GM23338 (cell line): ENCODE measurements around the gene NDRG2. TPM values are rescaled to one million over a fixed set of nuclear protein-coding genes. Genes with fewer than 3 reads are reported as not detected.

Experiments
- ATAC-seq: fragments of 200-7000 bp; cut with Tn5 transposase; 3 replicates; pipeline ENCODE4 v1.9.1; 2020
- DNase-seq: peaks from one replicate; pipeline ENCODE4 v3.0.0-alpha.2; 2015; ENCODE audit warnings: low spot score
- H2AFZ ChIP-seq: fragments of 200-600 bp; sonication (generic); 2 replicates; pipeline ENCODE4 v1.8.0; 2016; ENCODE audit warnings: antibody characterized with exemption, mild to moderate bottlenecking, moderate library complexity
- H3F3A ChIP-seq: fragments of 200-600 bp; sonication (generic); replicated peaks from 2 replicates; pipeline ENCODE4 v1.8.0; 2017; ENCODE audit warnings: antibody characterized with exemption, mixed run types, low read depth
- H3K27ac ChIP-seq: fragments of 200-600 bp; sonication (generic); 2 replicates; pipeline ENCODE4 v1.6.1; 2016; ENCODE audit warnings: low read depth
- H3K27me3 ChIP-seq: fragments of 200-600 bp; sonication (generic); 2 replicates; pipeline ENCODE4 v1.8.0; 2016; ENCODE audit warnings: mild to moderate bottlenecking, mixed run types, moderate library complexity; ENCODE audit not compliant: insufficient read depth
- H3K36me3 ChIP-seq: fragments of 200-600 bp; sonication (generic); 2 replicates; pipeline ENCODE4 v1.8.0; 2016; ENCODE audit warnings: mild to moderate bottlenecking; ENCODE audit not compliant: insufficient read depth
- H3K4me1 ChIP-seq: fragments of 200-600 bp; sonication (generic); 2 replicates; pipeline ENCODE4 v1.8.0; 2016; ENCODE audit warnings: mild to moderate bottlenecking, moderate library complexity; ENCODE audit not compliant: insufficient read depth
- H3K4me2 ChIP-seq: fragments of 200-600 bp; sonication (generic); 2 replicates; pipeline ENCODE4 v1.7.1; 2017; ENCODE audit warnings: mixed run types
- H3K4me3 ChIP-seq: fragments of 200-600 bp; sonication (generic); 2 replicates; pipeline ENCODE4 v1.6.1; 2016; ENCODE audit warnings: mixed run types
- H3K79me2 ChIP-seq: fragments of 200-600 bp; sonication (generic); replicated peaks from 2 replicates; pipeline ENCODE4 v1.8.0; 2017; ENCODE audit warnings: mild to moderate bottlenecking; ENCODE audit not compliant: insufficient read depth
- H3K9me2 ChIP-seq: fragments of 200-600 bp; sonication (generic); 2 replicates; pipeline ENCODE4 v1.8.0; 2017; ENCODE audit not compliant: insufficient read depth
- H4K20me1 ChIP-seq: fragments of 200-600 bp; sonication (generic); replicated peaks from 2 replicates; pipeline ENCODE4 v1.8.0; 2017; ENCODE audit warnings: mild to moderate bottlenecking; ENCODE audit not compliant: insufficient read depth
- H3K27ac Mint-ChIP-seq: 2 replicates; pipeline ENCODE4 v1.8.0; 2020; ENCODE audit warnings: inconsistent platforms, mild to moderate bottlenecking, moderate library complexity, mixed read lengths
- H3K27me3 Mint-ChIP-seq: 3 replicates; pipeline ENCODE4 v1.8.0; 2022; ENCODE audit warnings: low read depth, mild to moderate bottlenecking, moderate library complexity, mixed read lengths, inconsistent platforms; ENCODE audit not compliant: insufficient read depth, poor library complexity
- H3K36me3 Mint-ChIP-seq: 3 replicates; pipeline ENCODE4 v1.8.0; 2021; ENCODE audit warnings: low read depth, mild to moderate bottlenecking, inconsistent platforms, moderate library complexity, mixed read lengths
- H3K4me1 Mint-ChIP-seq: 3 replicates; pipeline ENCODE4 v1.8.0; 2020; ENCODE audit warnings: mild to moderate bottlenecking, inconsistent platforms, mixed read lengths
- H3K4me3 Mint-ChIP-seq: 3 replicates; pipeline ENCODE4 v1.8.0; 2021; ENCODE audit warnings: moderate library complexity, mild to moderate bottlenecking, inconsistent platforms, mixed read lengths
- H3K9me3 Mint-ChIP-seq: 3 replicates; pipeline ENCODE4 v1.8.0; 2020; ENCODE audit warnings: moderate library complexity, mild to moderate bottlenecking, inconsistent platforms, mixed read lengths
- CTCF ChIP-seq, 2 experiments: fragments of 200-600 bp in 1 of 2; sonication (generic) in 1 of 2; conservative IDR thresholded peaks; 2 replicates each; pipeline versions ENCODE4 v1.5.1 to v1.6.1; 2016 to 2017; ENCODE audit warnings: antibody characterized with exemption in 2 of 2, low read depth in 2 of 2, mild to moderate bottlenecking in 2 of 2, moderate library complexity in 1 of 2
- ETS1 ChIP-seq: IDR thresholded peaks from 2 replicates; pipeline ENCODE4 v1.6.1; 2016; ENCODE audit warnings: antibody characterized with exemption
- JUNB ChIP-seq: IDR thresholded peaks from one replicate; pipeline ENCODE4 v1.6.1; 2016; ENCODE audit warnings: antibody characterized with exemption; ENCODE audit not compliant: unreplicated experiment
- ZNF331 ChIP-seq: fragments of 250-450 bp; sonication (Bioruptor Pico); IDR thresholded peaks from 2 replicates; pipeline ENCODE4 v1.5.0; 2020; ENCODE audit warnings: low read depth, mild to moderate bottlenecking, moderate library complexity
- polyA plus RNA-seq: library from polyadenylated mRNA; unstranded; fragments of >200 nt; fragmentation: Nextera tagmentation; extraction: Ambion mirVana; gene quantifications from 2 replicates; pipeline ENCODE4 v1.2.1, GENCODE V29; 2016
- total RNA-seq: library from RNA; depleted of rRNA; stranded (reverse); fragments of >200 nt; shearing (Covaris generic); gene quantifications from 2 replicates; pipeline ENCODE4 v1.2.3, GENCODE V29; 2014
- TF ChIP-seq, protein P1 (sequence below): fragments of 250-450 bp; sonication (Bioruptor Pico); IDR thresholded peaks from 2 replicates; pipeline ENCODE4 v1.5.0; 2020; ENCODE audit warnings: mild to moderate bottlenecking, moderate library complexity
- TF ChIP-seq, protein P2 (sequence below): IDR thresholded peaks from one replicate; pipeline ENCODE4 v1.6.1; 2018; ENCODE audit warnings: antibody characterized with exemption; ENCODE audit not compliant: unreplicated experiment

Gene NDRG2
- total and polyA plus RNA-seq, 2 experiments from 2014 or later, result 8.8 to 20.6 TPM

GRCh38 chr14:21059842-21060613 is 35.2 kb upstream of the NDRG2 start (continued):
- TF ChIP-seq ETS1, result no peak
- TF ChIP-seq, protein P1, sequence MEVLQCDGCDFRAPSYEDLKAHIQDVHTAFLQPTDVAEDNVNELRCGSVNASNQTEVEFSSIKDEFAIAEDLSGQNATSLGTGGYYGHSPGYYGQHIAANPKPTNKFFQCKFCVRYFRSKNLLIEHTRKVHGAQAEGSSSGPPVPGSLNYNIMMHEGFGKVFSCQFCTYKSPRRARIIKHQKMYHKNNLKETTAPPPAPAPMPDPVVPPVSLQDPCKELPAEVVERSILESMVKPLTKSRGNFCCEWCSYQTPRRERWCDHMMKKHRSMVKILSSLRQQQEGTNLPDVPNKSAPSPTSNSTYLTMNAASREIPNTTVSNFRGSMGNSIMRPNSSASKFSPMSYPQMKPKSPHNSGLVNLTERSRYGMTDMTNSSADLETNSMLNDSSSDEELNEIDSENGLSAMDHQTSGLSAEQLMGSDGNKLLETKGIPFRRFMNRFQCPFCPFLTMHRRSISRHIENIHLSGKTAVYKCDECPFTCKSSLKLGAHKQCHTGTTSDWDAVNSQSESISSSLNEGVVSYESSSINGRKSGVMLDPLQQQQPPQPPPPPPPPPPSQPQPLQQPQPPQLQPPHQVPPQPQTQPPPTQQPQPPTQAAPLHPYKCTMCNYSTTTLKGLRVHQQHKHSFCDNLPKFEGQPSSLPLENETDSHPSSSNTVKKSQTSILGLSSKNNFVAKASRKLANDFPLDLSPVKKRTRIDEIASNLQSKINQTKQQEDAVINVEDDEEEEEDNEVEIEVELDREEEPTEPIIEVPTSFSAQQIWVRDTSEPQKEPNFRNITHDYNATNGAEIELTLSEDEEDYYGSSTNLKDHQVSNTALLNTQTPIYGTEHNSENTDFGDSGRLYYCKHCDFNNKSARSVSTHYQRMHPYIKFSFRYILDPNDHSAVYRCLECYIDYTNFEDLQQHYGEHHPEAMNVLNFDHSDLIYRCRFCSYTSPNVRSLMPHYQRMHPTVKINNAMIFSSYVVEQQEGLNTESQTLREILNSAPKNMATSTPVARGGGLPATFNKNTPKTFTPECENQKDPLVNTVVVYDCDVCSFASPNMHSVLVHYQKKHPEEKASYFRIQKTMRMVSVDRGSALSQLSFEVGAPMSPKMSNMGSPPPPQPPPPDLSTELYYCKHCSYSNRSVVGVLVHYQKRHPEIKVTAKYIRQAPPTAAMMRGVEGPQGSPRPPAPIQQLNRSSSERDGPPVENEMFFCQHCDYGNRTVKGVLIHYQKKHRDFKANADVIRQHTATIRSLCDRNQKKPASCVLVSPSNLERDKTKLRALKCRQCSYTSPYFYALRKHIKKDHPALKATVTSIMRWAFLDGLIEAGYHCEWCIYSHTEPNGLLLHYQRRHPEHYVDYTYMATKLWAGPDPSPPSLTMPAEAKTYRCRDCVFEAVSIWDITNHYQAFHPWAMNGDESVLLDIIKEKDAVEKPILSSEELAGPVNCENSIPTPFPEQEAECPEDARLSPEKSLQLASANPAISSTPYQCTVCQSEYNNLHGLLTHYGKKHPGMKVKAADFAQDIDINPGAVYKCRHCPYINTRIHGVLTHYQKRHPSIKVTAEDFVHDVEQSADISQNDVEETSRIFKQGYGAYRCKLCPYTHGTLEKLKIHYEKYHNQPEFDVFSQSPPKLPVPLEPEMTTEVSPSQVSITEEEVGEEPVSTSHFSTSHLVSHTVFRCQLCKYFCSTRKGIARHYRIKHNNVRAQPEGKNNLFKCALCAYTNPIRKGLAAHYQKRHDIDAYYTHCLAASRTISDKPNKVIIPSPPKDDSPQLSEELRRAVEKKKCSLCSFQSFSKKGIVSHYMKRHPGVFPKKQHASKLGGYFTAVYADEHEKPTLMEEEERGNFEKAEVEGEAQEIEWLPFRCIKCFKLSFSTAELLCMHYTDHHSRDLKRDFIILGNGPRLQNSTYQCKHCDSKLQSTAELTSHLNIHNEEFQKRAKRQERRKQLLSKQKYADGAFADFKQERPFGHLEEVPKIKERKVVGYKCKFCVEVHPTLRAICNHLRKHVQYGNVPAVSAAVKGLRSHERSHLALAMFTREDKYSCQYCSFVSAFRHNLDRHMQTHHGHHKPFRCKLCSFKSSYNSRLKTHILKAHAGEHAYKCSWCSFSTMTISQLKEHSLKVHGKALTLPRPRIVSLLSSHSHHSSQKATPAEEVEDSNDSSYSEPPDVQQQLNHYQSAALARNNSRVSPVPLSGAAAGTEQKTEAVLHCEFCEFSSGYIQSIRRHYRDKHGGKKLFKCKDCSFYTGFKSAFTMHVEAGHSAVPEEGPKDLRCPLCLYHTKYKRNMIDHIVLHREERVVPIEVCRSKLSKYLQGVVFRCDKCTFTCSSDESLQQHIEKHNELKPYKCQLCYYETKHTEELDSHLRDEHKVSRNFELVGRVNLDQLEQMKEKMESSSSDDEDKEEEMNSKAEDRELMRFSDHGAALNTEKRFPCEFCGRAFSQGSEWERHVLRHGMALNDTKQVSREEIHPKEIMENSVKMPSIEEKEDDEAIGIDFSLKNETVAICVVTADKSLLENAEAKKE, result no peak

- H3K27ac ChIP-seq, result no peak overlapping the region
- no peak overlapping the region for H3K4me3 ChIP-seq
- H3K36me3 Mint-ChIP-seq, result no peaks in the 10 kb centered on the region
- H2AFZ ChIP-seq, result no peak overlapping the region
- no peak overlapping the region for H3K4me2 ChIP-seq
- DNase-seq, result no peak
- no peak for TF ChIP-seq JUNB
- TF ChIP-seq, protein P2, sequence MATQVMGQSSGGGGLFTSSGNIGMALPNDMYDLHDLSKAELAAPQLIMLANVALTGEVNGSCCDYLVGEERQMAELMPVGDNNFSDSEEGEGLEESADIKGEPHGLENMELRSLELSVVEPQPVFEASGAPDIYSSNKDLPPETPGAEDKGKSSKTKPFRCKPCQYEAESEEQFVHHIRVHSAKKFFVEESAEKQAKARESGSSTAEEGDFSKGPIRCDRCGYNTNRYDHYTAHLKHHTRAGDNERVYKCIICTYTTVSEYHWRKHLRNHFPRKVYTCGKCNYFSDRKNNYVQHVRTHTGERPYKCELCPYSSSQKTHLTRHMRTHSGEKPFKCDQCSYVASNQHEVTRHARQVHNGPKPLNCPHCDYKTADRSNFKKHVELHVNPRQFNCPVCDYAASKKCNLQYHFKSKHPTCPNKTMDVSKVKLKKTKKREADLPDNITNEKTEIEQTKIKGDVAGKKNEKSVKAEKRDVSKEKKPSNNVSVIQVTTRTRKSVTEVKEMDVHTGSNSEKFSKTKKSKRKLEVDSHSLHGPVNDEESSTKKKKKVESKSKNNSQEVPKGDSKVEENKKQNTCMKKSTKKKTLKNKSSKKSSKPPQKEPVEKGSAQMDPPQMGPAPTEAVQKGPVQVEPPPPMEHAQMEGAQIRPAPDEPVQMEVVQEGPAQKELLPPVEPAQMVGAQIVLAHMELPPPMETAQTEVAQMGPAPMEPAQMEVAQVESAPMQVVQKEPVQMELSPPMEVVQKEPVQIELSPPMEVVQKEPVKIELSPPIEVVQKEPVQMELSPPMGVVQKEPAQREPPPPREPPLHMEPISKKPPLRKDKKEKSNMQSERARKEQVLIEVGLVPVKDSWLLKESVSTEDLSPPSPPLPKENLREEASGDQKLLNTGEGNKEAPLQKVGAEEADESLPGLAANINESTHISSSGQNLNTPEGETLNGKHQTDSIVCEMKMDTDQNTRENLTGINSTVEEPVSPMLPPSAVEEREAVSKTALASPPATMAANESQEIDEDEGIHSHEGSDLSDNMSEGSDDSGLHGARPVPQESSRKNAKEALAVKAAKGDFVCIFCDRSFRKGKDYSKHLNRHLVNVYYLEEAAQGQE, result no peak
- no peak for TF ChIP-seq ETS1
- TF ChIP-seq ZNF331 (CRISPR knock-in tag), result no peak
- no peak for TF ChIP-seq CTCF (conservative IDR thresholded peaks at IDR 0.05; ENCODE audit: low read depth in 2 of 2)
- H3K36me3 ChIP-seq, result no peaks in the 10 kb centered on the region
- peak; percentile 25 for ATAC-seq
- H3K4me1 Mint-ChIP-seq, result peaks cover 17% of the 10 kb centered on the region; the same call in 2 of the 3 replicates
- no peaks in the 10 kb centered on the region for H3K79me2 ChIP-seq
- no peaks in the 10 kb centered on the region for H3K27me3 ChIP-seq
- peaks cover 6% of the 10 kb centered on the region; the same call in 1 of the 2 replicates for H3K4me1 ChIP-seq
- no peak overlapping the region for H3K27ac Mint-ChIP-seq
- H3K4me3 Mint-ChIP-seq, result no peak overlapping the region
- H3K27me3 Mint-ChIP-seq, result peaks cover 5% of the 10 kb centered on the region
- no peaks in the 10 kb centered on the region for H3F3A ChIP-seq
- H4K20me1 ChIP-seq, result no peaks in the 10 kb centered on the region
- H3K9me3 Mint-ChIP-seq, result no peaks in the 10 kb centered on the region
- H3K9me2 ChIP-seq, result no peaks in the 10 kb centered on the region
Observed at GRCh38 chr14:21058903-21059302, 34.0 kb upstream of the NDRG2 start.
